ENCODE results near the gene KIF25.

The KIF25 gene

DNA sequence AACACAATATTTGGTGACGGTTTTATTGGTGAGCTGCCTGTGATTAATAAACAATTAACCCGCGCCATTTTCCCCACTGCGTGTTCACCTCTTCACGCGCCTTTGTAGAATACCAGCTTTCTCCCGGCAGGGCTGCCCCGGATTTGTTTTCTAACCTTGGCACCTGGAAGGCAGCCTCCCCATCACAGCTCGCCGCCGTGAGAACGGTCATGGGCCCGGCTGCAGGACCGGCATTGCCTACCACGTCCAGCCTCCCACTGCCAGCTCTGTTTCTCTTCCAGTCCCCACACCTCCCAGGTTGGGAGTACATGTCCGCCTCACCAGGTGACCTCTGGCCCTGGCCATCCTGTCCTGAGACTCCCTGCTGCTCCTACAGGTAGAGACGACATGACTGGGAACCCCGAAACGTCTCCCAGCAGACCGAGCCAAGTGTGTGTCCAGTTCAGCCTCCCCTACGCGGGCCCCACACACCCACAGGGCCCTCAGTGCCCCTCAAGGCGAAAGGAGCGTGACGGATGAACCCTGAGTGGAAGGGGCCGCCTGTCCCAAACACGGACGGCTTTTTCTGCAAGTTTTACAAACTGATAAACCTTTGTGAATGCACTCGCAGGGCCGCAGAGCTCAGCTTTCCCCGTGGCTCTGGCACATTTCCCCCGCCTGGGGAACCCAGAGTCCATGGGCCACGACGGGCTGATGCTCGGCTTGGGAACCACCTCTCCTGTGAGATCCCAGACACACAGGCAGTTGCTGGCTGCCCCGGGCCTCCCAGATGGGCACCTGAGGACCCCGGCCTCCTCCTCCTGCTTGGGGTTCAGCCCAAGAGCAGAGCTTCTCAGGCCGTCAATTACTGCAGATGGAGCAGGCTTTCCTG, 55.9 kb downstream of the KIF25 start:
- H3K4me3 ChIP-seq (ENCODE audit: low read length): no peak overlapping the region
- H3K9ac ChIP-seq (ENCODE audit: low read length): no peak overlapping the region
- H3K9me3 ChIP-seq (ENCODE audit: control insufficient read depth, low read length): no peaks in the 10 kb centered on the region
- H3K4me1 ChIP-seq (ENCODE audit: control insufficient read depth, insufficient read depth, low read length): no peaks in the 10 kb centered on the region
- no peaks in the 10 kb centered on the region for H3K36me3 ChIP-seq (ENCODE audit: control insufficient read depth, insufficient read depth, low read length)
- H3K27me3 ChIP-seq (ENCODE audit: control insufficient read depth, insufficient read depth, low read length): no peaks in the 10 kb centered on the region

DNA sequence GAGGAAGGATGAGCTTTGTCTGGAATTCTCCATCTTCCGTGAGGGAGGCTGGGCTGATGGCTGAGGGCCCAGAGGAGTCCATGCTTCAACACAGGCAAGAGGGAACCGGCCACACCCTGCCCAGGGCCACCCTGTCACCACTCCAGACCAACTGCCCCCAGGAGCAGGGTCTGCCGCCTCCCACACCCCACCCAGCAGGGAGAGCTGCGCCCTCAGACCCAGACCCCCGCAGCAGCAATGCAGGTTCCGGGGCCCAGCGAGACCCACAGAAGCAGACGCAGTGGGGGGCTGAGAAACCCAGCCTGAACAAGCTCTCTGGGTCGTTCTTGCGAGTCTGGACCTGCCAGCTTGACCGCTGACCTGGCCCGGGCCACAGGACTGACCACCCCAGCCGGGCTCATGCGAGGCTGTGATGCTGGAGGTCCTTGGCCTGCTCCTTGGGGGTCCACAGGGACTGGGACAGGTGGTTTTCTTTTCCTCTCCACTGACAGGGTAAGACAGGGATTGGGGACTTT, 56.5 kb downstream of the KIF25 start:
- Histone ChIP-seq H3K4me3 (ENCODE audit: low read length) (no peak overlapping the region), H3K9ac (ENCODE audit: low read length) (no peak overlapping the region), H3K4me1 (ENCODE audit: control insufficient read depth, insufficient read depth, low read length) (no peaks in the 10 kb centered on the region), H3K9me3 (ENCODE audit: control insufficient read depth, low read length) (no peaks in the 10 kb centered on the region), H3K27me3 (ENCODE audit: control insufficient read depth, insufficient read depth, low read length) (no peaks in the 10 kb centered on the region), H3K36me3 (ENCODE audit: control insufficient read depth, insufficient read depth, low read length) (no peaks in the 10 kb centered on the region)

DNA sequence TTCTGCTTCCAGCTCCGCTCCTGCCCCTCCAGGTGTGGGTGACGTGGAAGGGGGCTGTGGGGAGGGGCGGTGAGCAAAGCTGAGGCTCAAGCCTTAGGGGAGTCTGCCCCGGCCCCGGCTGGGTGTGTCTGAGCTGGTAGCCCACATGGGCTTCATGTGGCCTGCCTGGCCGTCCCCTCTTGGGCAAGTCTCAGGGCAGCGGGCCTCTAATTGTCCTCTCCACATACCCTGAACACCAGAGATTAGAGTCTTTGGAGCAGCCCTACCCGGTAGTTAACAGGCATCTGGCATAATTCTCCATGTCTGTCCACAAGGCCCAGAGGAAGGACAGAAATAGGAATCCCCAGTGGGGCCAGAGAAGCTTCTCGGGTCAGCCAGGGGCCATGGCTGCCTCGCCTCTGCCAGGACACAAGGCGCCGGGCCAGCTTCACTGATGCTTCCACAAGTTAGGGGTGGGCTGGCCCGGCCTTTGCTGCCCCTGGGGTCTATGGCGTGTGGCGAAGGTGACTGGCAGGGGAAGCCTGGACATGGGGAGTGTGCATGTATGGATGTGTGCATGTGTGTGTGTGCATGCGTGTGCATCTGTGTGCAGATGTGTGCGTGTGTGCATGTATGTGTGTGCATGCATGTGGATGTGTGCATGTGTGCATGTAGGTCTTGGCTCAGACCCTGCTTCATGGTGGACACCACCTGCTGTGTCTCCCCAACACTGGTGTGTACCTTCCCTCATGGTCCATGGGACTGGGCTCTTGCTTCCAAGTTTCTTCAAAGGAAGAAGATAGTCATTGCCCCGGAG, 57.5 kb downstream of the KIF25 start:
- Histone ChIP-seq H3K9me3 (ENCODE audit: control insufficient read depth, low read length) (no peaks in the 10 kb centered on the region), H3K36me3 (ENCODE audit: control insufficient read depth, insufficient read depth, low read length) (no peaks in the 10 kb centered on the region), H3K4me1 (ENCODE audit: control insufficient read depth, insufficient read depth, low read length) (no peaks in the 10 kb centered on the region), H3K4me3 (ENCODE audit: low read length) (no peak overlapping the region), H3K9ac (ENCODE audit: low read length) (no peak overlapping the region), H3K27me3 (ENCODE audit: control insufficient read depth, insufficient read depth, low read length) (no peaks in the 10 kb centered on the region)

DNA sequence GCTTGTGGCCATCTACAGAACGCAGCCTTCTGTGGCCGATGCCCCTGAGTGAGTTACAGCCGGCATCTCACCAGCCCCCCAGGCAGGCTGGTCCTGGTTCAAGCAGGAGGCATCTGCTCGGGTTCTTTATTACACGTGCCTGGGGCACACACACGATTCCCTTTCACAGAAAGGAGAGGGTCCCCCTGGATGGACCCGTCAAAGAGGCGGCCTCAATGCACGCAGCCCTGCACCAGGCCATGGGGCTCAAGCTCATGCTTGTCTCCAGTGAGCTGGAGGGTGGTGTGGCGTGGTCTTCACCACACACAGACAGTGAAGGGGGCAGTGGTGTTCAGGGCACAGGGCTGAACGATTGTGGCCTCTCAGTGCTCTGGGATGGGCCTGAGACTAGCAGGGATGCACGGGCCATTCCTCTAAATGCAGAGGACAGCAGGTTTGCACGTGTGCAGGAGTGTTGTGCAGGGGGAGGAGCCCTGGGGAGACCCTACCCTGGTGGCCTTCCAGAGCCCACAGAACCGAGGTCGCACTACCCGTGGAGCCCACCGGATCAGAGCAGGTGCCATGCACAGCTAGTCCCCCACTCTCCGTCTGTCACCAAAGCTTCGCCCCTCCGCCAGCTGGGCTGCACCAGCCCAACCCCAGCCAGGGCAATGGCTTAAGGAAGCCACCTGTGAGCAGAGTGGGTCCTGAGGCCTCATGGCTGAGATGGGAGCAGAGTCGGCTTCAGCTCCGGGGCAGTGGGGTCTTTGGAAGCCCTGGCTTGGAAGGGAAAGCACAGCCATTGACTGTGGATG, 58.4 kb downstream of the KIF25 start:
- Histone ChIP-seq H3K9ac (ENCODE audit: low read length) (no peak overlapping the region), H3K36me3 (ENCODE audit: control insufficient read depth, insufficient read depth, low read length) (no peaks in the 10 kb centered on the region), H3K27me3 (ENCODE audit: control insufficient read depth, insufficient read depth, low read length) (no peaks in the 10 kb centered on the region), H3K4me1 (ENCODE audit: control insufficient read depth, insufficient read depth, low read length) (peaks cover 5% of the 10 kb centered on the region), H3K4me3 (ENCODE audit: low read length) (no peak overlapping the region), H3K9me3 (ENCODE audit: control insufficient read depth, low read length) (no peaks in the 10 kb centered on the region)

DNA sequence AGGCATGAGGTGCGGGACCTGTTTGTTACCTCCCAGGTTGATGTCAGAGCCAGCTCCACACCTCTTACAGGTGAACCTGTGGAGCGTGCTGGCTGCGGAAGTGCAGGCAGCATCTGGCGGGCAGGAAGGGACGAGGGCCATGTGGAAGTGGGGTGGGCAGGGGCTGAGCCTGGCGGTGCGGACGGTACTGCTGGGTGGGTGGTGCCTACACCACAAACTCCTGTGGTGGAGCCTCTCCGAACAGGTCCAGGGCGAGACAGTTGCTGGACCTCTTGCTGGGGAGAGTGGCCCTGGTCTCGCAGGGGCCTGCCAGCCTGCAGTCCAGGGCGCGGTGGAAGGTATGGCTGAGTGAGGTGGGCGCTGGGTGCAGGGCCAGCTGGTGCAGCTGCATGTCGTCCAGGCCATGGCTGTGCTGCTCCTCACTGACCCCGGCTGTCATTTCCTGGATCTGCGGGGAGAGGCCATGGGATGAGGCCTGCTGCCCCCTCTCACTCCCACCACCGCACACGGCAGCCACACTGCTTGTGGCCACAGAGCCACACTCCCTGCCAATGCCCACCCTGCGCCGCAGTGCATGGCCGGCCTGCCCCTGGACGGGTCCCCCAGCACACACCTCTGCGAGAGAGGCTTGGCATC, 59.5 kb downstream of the KIF25 start:
- Histone ChIP-seq H3K27me3 (ENCODE audit: control insufficient read depth, insufficient read depth, low read length) (no peaks in the 10 kb centered on the region), H3K9me3 (ENCODE audit: control insufficient read depth, low read length) (no peaks in the 10 kb centered on the region), H3K36me3 (ENCODE audit: control insufficient read depth, insufficient read depth, low read length) (no peaks in the 10 kb centered on the region), H3K4me1 (ENCODE audit: control insufficient read depth, insufficient read depth, low read length) (peaks cover 5% of the 10 kb centered on the region), H3K4me3 (ENCODE audit: low read length) (no peak overlapping the region), H3K9ac (ENCODE audit: low read length) (no peak overlapping the region)

DNA sequence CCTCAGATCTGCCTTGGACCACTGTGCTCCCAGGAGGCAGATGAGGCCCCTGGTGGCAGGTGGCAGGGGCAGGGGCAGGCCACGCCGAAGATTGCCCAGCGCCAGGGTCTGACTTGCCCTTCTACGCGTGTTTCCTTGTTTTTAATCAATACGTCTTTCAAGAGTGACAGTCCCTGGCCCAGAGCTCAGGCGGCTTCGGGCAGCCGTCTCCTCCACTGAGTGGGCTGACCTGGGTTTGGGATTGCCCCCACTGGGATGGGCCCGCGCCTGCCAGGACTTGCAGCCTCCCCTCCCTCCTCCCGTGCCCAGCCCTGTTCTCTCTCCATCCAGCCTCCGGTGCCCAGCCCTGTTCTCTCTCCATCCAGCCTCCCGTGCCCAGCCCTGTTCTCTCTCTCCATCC, 60.4 kb downstream of the KIF25 start:
- Histone ChIP-seq H3K9me3 (ENCODE audit: control insufficient read depth, low read length) (no peaks in the 10 kb centered on the region), H3K27me3 (ENCODE audit: control insufficient read depth, insufficient read depth, low read length) (no peaks in the 10 kb centered on the region), H3K4me1 (ENCODE audit: control insufficient read depth, insufficient read depth, low read length) (peaks cover 5% of the 10 kb centered on the region), H3K36me3 (ENCODE audit: control insufficient read depth, insufficient read depth, low read length) (no peaks in the 10 kb centered on the region), H3K9ac (ENCODE audit: low read length) (no peak overlapping the region), H3K4me3 (ENCODE audit: low read length) (no peak overlapping the region)

DNA sequence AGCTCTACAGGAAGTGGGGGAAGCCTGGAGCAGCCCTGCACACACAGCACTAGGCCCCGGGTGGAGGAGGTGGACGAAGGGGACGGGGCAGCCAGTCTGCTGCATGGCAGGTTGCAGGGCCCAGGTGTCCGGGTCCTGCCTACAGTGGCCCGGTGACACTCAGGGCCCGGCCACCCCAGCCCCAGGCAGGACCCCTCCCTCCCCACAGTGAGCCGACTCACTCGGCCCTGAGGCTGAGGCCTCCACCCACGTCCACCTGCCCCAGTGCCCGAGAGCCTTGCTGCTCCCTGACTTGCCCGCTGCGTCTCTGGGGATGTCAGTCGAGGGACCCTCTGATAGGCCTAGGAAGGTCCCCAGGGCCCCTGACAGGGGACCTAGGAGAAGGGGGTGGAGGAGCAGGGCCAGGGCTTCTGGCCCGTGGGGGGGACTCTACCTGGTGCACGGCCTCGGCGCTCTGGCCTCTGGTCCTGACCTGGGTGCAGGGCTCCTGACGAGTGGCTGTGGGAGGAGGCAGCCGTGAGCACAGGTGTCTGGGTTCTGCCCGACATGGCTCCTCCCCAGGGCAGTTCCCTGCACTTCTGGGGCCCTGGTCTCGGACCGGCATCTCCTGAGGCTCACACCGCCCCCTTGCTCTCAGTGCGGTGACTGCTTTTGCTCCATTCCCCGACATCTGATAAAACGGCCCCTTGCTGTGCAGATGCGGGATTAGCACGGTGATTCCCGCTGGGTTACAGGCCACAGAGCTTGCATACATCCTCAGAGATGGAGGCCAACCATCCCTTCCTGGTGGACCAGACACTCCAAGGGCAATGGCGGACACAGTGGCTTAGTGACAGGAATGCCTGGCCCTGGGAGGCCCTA, 61.5 kb downstream of the KIF25 start:
- H3K9ac ChIP-seq (ENCODE audit: low read length): no peak overlapping the region
- no peaks in the 10 kb centered on the region for H3K9me3 ChIP-seq (ENCODE audit: control insufficient read depth, low read length)
- H3K4me3 ChIP-seq (ENCODE audit: low read length): no peak overlapping the region
- no peaks in the 10 kb centered on the region for H3K36me3 ChIP-seq (ENCODE audit: control insufficient read depth, insufficient read depth, low read length)
- H3K4me1 ChIP-seq (ENCODE audit: control insufficient read depth, insufficient read depth, low read length): peaks cover 5% of the 10 kb centered on the region
- no peaks in the 10 kb centered on the region for H3K27me3 ChIP-seq (ENCODE audit: control insufficient read depth, insufficient read depth, low read length)

DNA sequence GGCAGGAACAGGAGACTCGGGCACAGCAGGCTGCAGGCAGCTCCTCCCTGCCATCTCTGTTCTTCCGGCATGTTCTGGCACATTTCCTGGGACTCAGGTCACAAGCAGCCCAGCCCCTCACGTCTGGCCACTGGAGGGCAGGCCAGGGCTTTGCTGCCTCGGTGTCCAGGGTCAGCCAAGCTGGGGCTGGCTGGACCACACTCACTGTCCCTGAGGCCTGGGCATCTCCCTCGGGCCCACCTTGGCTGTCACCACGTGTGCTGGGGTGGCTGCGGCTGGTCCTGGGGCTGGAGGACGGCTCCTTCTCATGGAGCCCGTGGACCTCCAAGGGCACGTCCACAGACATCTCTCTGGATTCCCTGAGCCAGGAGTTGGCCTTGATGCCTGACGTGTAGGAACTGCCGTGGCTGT, 63.1 kb downstream of the KIF25 start:
- no peak overlapping the region for H3K9ac ChIP-seq (ENCODE audit: low read length)
- peaks cover 5% of the 10 kb centered on the region for H3K4me1 ChIP-seq (ENCODE audit: control insufficient read depth, insufficient read depth, low read length)
- no peak overlapping the region for H3K4me3 ChIP-seq (ENCODE audit: low read length)
- no peaks in the 10 kb centered on the region for H3K36me3 ChIP-seq (ENCODE audit: control insufficient read depth, insufficient read depth, low read length)
- no peaks in the 10 kb centered on the region for H3K27me3 ChIP-seq (ENCODE audit: control insufficient read depth, insufficient read depth, low read length)
- no peaks in the 10 kb centered on the region for H3K9me3 ChIP-seq (ENCODE audit: control insufficient read depth, low read length)

DNA sequence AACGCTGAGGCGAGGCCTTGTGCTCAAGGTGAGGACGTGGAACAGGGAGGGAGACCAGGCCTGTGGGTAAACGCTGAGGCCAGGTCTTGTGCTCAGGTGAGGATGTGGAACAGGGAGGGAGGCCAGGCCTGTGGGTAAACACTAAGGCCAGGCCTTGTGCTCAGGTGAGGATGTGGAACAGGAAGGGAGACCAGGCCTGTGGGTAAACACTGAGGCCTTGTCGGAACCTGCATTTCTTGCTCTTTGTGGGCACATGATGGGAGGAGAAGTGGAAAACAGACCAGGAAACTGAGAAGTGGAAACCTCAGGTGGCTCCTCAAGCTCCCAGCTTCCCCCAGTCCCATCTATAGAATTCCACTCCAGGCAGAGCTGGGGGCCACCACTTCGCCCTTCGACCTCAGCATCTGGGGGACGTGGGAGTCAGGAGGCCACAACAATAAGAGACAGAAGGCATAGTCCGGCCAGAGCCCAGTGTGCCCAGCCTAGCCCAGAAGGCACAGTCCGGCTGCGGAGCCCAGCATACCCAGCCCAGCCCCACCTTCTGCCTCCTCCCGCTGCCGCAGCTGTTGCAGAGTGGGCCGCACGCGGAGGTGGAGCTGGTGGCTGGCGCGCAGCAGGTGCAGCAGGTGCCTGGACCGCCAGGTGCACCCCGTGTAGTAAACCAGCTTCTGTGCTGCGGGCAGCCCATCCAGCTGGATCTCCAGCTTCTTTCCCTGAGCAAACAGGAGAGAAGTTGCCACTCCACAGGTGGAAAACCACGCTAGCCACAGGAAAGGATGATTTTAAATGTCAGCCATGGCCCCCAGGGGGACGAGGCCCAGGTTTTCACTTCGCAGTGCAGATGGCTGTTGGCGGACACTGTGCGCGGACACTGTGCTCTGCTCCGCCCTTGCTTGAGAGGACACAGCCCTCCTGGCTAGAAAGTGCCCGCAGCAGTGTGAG, 64.1 kb downstream of the KIF25 start:
- peaks cover 5% of the 10 kb centered on the region for H3K4me1 ChIP-seq (ENCODE audit: control insufficient read depth, insufficient read depth, low read length)
- H3K4me3 ChIP-seq (ENCODE audit: low read length): no peak overlapping the region
- no peak overlapping the region for H3K9ac ChIP-seq (ENCODE audit: low read length)
- H3K27me3 ChIP-seq (ENCODE audit: control insufficient read depth, insufficient read depth, low read length): no peaks in the 10 kb centered on the region
- H3K36me3 ChIP-seq (ENCODE audit: control insufficient read depth, insufficient read depth, low read length): no peaks in the 10 kb centered on the region
- H3K9me3 ChIP-seq (ENCODE audit: control insufficient read depth, low read length): no peaks in the 10 kb centered on the region
